Neural cell (in vitro differentiated cells): ENCODE measurements around the gene ZNF385C.

Source experiments
- CTCF ChIP-seq: fragments of 450-650 bp; IDR thresholded peaks from 2 replicates; pipeline ENCODE4 v1.5.1; 2014; ENCODE audit warnings: antibody characterized with exemption, mild to moderate bottlenecking, moderate library complexity; ENCODE audit not compliant: poor library complexity, severe bottlenecking
- RAD21 ChIP-seq: fragments of 450-650 bp; conservative IDR thresholded peaks from 2 replicates; pipeline ENCODE4 v1.6.1; 2014; ENCODE audit warnings: antibody characterized with exemption, mild to moderate bottlenecking, moderate library complexity

- TF ChIP-seq CTCF (no peak), RAD21 (no peak)
Measured at GRCh38 chr17:42104264-42104663, 6.0 kb upstream of the ZNF385C start.
